ENCODE measurements around the gene C2orf68.
"Not testable (repeated sequence)": the region's sequence is repeated elsewhere in the genome, so short reads cannot be mapped to it uniquely, and the experiment has no call there.

- TF ChIP-seq CTCF (IDR thresholded peaks at IDR 0.05); EZH2 (IDR thresholded peaks at IDR 0.05; ENCODE audit: borderline replicate concordance, insufficient read depth, low read depth, low read length, poor library complexity, severe bottlenecking): not testable (repeated sequence)
Measured at GRCh38 chr2:85660301-85660700, 48.4 kb upstream of the C2orf68 start.

All from B cell (primary cell).